ENCODE results near the gene CARNS1.
A peak's percentile ranks its signal among the peaks of the same experiment; 100 is the strongest.

Gene CARNS1

GRCh38 chr11:67440229-67441097, 25.0 kb downstream of the CARNS1 start:
- peak overlapping the region; percentile 98 for H3K27ac ChIP-seq
- TF ChIP-seq CTCF (conservative IDR thresholded peaks at IDR 0.05): no peak

GRCh38 chr11:67441098-67441563, 25.7 kb downstream of the CARNS1 start:
- TF ChIP-seq CTCF (conservative IDR thresholded peaks at IDR 0.05): no peak
- peak overlapping the region; percentile 98 for H3K27ac ChIP-seq

- H3K27ac ChIP-seq: peak overlapping the region; percentile 98
Observed at GRCh38 chr11:67441731-67442351, 26.4 kb downstream of the CARNS1 start.

GRCh38 chr11:67442504-67443404, 27.3 kb downstream of the CARNS1 start:
- peak overlapping the region; percentile 98 for H3K27ac ChIP-seq

More at GRCh38 chr11:67441731-67442351, 26.4 kb downstream of the CARNS1 start:
- TF ChIP-seq CTCF (conservative IDR thresholded peaks at IDR 0.05): no peak

GRCh38 chr11:67445515-67445914, 30.0 kb downstream of the CARNS1 start:
- no peak for TF ChIP-seq CTCF (conservative IDR thresholded peaks at IDR 0.05)
- H3K27ac ChIP-seq: no peak overlapping the region

More at GRCh38 chr11:67442504-67443404, 27.3 kb downstream of the CARNS1 start:
- TF ChIP-seq CTCF (conservative IDR thresholded peaks at IDR 0.05): no peak

GRCh38 chr11:67448220-67448609, 32.7 kb downstream of the CARNS1 start:
- TF ChIP-seq CTCF (conservative IDR thresholded peaks at IDR 0.05): no peak
- H3K27ac ChIP-seq: no peak overlapping the region
